ENCODE measurements around the gene DNAH6.
"Not testable (repeated sequence)": the region's sequence is repeated elsewhere in the genome, so short reads cannot be mapped to it uniquely, and the experiment has no call there.

Gene DNAH6, protein sequence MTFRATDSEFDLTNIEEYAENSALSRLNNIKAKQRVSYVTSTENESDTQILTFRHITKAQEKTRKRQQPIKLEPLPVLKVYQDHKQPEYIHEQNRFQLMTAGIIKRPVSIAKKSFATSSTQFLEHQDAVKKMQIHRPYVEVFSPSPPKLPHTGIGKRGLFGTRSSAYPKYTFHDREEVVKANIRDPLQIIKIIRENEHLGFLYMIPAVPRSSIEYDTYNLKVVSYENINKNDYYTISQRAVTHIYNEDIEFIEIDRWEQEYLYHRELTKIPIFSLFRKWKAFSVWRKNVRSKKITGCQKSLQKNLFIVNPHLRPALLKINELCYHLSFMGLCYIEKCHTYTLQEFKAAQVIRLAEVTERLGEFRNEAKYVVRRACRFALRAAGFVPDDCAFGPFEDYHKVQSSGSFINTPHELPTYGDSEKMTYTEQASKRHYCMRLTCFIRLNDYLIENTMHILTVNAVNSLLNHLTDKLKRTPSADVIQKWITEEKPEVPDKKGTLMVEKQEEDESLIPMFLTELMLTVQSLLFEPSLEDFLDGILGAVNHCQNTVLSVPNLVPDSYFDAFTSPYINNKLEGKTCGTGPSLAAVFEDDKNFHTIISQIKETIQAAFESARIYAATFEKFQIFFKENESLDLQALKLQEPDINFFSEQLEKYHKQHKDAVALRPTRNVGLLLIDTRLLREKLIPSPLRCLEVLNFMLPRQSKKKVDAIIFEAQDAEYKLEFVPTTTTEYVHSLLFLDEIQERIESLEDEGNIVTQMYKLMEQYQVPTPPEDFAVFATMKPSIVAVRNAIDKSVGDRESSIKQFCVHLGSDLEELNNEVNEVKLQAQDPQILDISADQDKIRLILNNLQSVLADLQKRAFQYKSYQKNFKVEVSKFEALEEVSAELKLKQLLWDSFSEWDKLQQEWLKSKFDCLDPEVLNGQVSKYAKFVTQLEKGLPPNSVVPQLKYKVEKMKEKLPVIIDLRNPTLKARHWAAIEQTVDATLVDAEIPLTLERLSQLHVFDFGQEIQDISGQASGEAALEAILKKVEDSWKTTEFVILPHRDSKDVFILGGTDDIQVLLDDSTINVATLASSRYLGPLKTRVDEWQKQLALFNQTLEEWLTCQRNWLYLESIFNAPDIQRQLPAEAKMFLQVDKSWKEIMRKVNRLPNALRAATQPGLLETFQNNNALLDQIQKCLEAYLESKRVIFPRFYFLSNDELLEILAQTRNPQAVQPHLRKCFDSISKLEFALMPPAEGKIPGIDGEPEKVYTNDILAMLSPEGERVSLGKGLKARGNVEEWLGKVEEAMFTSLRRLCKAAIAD (N-terminal part only)

DNA sequence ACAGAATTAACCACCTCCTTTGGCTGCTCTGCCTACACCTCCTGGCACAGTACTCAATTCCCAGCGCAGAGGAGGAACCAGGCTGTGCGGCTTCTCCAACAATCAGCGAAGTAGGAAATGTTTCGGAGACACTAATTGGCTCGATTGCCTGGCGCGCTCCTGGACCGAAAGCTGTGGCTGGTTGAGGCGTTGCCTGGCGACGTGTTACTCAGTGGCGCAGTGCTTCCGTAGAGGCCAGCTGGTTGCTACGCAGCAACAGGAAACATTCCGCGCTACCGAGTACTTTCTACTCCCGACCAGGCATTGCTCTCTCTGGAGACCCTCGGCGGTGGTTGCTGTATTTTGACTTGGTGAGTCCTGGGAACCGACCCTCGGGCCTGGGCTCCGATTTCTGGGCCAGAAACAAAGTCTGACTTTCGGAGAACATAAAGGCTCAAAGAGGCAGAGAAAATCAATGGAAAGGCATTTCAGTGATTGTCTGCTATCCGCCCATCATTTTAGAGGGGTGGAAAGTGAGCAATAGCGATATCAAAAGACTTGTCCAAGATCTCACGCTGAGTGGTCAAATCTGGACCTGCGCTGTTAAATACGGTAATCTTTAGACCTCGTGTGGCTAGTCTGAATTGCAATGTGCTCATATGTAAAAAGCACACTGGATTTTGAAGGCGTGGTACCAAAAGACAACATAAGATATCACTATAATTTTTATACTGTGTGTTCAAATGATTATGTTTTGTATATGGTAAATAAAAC is at the start of gene DNAH6:
TSS of gene DNAH6 (plus strand) at position 265 of the 753 bp plus-strand sequence. CDS start 1,329 bp downstream, outside the sequence.
- H3K9ac ChIP-seq (ENCODE audit: low read length) = peak within 1 kb of the TSS; percentile 29
- peaks cover 5% of the 10 kb centered on the region for H3K4me1 ChIP-seq (ENCODE audit: insufficient read depth, low read length)
- no peaks in the 10 kb centered on the region for H3K27me3 ChIP-seq (ENCODE audit: control insufficient read depth in 1 of 2, insufficient read depth in 2 of 2, low read length in 2 of 2)
- H3K4me3 ChIP-seq (ENCODE audit: low read depth in 1 of 2, low read length in 2 of 2) = peak within 1 kb of the TSS; percentile 68 to 77
- H3K27ac ChIP-seq (ENCODE audit: low read depth, low read length) = peak within 1 kb of the TSS; percentile 25
- no peaks in the 10 kb centered on the region for H3K9me3 ChIP-seq (ENCODE audit: low read length)
- no peaks in the 10 kb centered on the region for H3K36me3 ChIP-seq (ENCODE audit: insufficient read depth, low read length)

- no peaks in the 10 kb centered on the region for H3K27me3 ChIP-seq (ENCODE audit: control insufficient read depth in 1 of 2, insufficient read depth in 2 of 2, low read length in 2 of 2)
- no peak overlapping the region for H3K27ac ChIP-seq (ENCODE audit: low read depth, low read length)
- H3K36me3 ChIP-seq (ENCODE audit: insufficient read depth, low read length) = no peaks in the 10 kb centered on the region
- no peaks in the 10 kb centered on the region for H3K9me3 ChIP-seq (ENCODE audit: low read length)
- H3K4me1 ChIP-seq (ENCODE audit: insufficient read depth, low read length) = no peaks in the 10 kb centered on the region
- no peak overlapping the region for H3K9ac ChIP-seq (ENCODE audit: low read length)
- H3K4me3 ChIP-seq (ENCODE audit: low read depth in 1 of 2, low read length in 2 of 2) = no peak overlapping the region
Observed at GRCh38 chr2:84467389-84467788, 48.9 kb upstream of the DNAH6 start.

DNA sequence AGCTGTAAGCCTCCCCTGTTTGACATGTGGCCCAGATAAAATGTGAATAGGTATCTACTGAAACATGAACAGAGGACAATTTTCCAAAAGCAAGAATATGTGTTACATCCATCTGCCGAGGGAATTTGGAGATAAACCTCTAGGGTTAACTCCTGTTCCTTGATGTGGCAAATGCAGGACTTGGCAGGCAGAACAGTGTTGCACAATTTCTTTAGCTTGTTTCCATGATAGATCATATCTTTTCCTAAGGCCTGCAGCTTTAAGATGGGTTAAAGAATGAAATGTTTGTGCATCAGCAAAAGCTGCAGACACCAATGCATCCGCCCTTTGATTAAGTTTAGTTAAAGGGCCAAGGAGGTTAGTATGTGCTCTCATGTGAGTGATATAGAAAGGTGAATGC is 43.9 kb upstream of the DNAH6 start:
- H3K9me3 ChIP-seq (ENCODE audit: low read length) = not testable (repeated sequence)

GRCh38 chr2:84472856-84473565 is 43.3 kb upstream of the DNAH6 start:
- no peaks in the 10 kb centered on the region for H3K27me3 ChIP-seq (ENCODE audit: control insufficient read depth in 1 of 2, insufficient read depth in 2 of 2, low read length in 2 of 2)
- H3K9me3 ChIP-seq (ENCODE audit: low read length) = no peaks in the 10 kb centered on the region
- no peak overlapping the region for H3K4me3 ChIP-seq (ENCODE audit: low read depth in 1 of 2, low read length in 2 of 2)
- no peaks in the 10 kb centered on the region for H3K4me1 ChIP-seq (ENCODE audit: insufficient read depth, low read length)
- no peak overlapping the region for H3K9ac ChIP-seq (ENCODE audit: low read length)
- no peaks in the 10 kb centered on the region for H3K36me3 ChIP-seq (ENCODE audit: insufficient read depth, low read length)
- H3K27ac ChIP-seq (ENCODE audit: low read depth, low read length) = no peak overlapping the region

More for the DNA sequence above, 43.9 kb upstream of the DNAH6 start:
- H3K4me3 ChIP-seq (ENCODE audit: low read depth in 1 of 2, low read length in 2 of 2); H3K27ac ChIP-seq (ENCODE audit: low read depth, low read length); H3K9ac ChIP-seq (ENCODE audit: low read length); H3K4me1 ChIP-seq (ENCODE audit: insufficient read depth, low read length); H3K36me3 ChIP-seq (ENCODE audit: insufficient read depth, low read length); H3K27me3 ChIP-seq (ENCODE audit: control insufficient read depth in 1 of 2, insufficient read depth in 2 of 2, low read length in 2 of 2): not testable (repeated sequence)

DNA sequence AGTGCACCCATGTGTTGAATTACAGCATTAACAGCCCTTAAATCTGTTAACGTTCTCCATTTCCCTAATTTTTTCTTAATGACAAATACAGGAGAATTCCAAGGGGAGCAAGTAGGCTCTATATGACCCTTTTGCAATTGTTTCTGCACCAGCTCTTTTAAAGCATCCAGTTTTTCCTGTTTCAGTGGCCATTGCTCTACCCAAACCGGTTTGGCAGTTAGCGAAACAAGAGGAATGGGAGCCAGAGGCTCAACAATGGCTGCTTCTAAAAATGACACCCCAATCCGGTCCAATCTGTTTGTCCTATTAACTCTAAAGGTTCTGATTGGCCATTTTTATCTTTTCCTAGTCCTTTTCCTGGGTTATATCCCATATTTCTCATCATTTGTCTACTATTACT is 42.1 kb upstream of the DNAH6 start:
- no peaks in the 10 kb centered on the region for H3K9me3 ChIP-seq (ENCODE audit: low read length)

DNA sequence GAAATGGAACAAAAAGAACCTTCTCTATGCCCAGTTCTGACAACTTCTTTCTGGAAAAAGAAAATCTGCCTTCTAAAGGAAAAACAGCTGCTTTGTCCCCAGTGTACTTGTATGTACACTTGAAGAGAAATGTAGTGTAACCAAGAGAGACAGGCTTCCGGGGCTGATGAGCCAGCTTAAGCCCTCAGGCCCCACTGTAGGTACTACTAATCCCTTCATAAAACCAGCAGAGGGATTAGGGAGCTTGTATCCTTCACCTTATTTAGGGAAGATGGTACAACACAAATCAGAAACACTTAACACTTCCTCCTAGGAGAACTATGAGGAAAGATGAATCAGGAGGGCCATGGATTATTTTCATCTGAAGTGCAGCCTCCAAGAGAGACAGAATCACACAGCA is 38.4 kb upstream of the DNAH6 start:
- Histone ChIP-seq H3K36me3 (ENCODE audit: insufficient read depth, low read length) (no peaks in the 10 kb centered on the region), H3K4me1 (ENCODE audit: insufficient read depth, low read length) (no peaks in the 10 kb centered on the region), H3K4me3 (ENCODE audit: low read depth in 1 of 2, low read length in 2 of 2) (no peak overlapping the region), H3K27ac (ENCODE audit: low read depth, low read length) (no peak overlapping the region), H3K27me3 (ENCODE audit: control insufficient read depth in 1 of 2, insufficient read depth in 2 of 2, low read length in 2 of 2) (no peaks in the 10 kb centered on the region), H3K9me3 (ENCODE audit: low read length) (no peaks in the 10 kb centered on the region), H3K9ac (ENCODE audit: low read length) (no peak overlapping the region)

More for the DNA sequence above, 42.1 kb upstream of the DNAH6 start:
- Histone ChIP-seq H3K4me1 (ENCODE audit: insufficient read depth, low read length) (no peaks in the 10 kb centered on the region), H3K27ac (ENCODE audit: low read depth, low read length) (no peak overlapping the region), H3K4me3 (ENCODE audit: low read depth in 1 of 2, low read length in 2 of 2) (no peak overlapping the region), H3K27me3 (ENCODE audit: control insufficient read depth in 1 of 2, insufficient read depth in 2 of 2, low read length in 2 of 2) (no peaks in the 10 kb centered on the region), H3K36me3 (ENCODE audit: insufficient read depth, low read length) (no peaks in the 10 kb centered on the region), H3K9ac (ENCODE audit: low read length) (no peak overlapping the region)

DNA sequence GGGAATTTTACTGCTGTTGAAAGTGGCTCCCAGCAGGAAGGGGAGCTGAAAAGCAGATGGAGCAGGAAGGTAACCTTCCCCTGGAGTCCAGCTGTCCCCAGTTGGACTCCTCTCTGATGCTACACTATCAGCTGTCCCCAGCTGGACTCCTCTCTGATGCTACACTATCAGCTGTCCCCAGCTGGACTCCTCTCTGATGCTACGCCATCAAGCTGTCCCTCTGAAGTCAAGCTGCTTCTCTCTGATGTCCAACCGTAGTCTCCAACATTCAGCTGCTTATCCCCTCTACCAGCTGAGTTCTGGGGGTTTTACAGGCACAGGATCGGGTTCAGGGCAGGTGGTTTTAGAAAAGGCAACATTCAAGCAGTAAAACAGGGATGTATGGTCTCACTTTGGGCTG is 37.4 kb upstream of the DNAH6 start:
- Histone ChIP-seq H3K4me1 (ENCODE audit: insufficient read depth, low read length) (no peaks in the 10 kb centered on the region), H3K9me3 (ENCODE audit: low read length) (no peaks in the 10 kb centered on the region), H3K36me3 (ENCODE audit: insufficient read depth, low read length) (no peaks in the 10 kb centered on the region), H3K27me3 (ENCODE audit: control insufficient read depth in 1 of 2, insufficient read depth in 2 of 2, low read length in 2 of 2) (no peaks in the 10 kb centered on the region), H3K27ac (ENCODE audit: low read depth, low read length) (no peak overlapping the region), H3K9ac (ENCODE audit: low read length) (no peak overlapping the region), H3K4me3 (ENCODE audit: low read depth in 1 of 2, low read length in 2 of 2) (no peak overlapping the region)

- no peaks in the 10 kb centered on the region for H3K9me3 ChIP-seq (ENCODE audit: low read length)
- H3K4me3 ChIP-seq (ENCODE audit: low read depth in 1 of 2, low read length in 2 of 2) = no peak overlapping the region
- H3K4me1 ChIP-seq (ENCODE audit: insufficient read depth, low read length) = no peaks in the 10 kb centered on the region
- H3K9ac ChIP-seq (ENCODE audit: low read length) = no peak overlapping the region
- H3K27me3 ChIP-seq (ENCODE audit: control insufficient read depth in 1 of 2, insufficient read depth in 2 of 2, low read length in 2 of 2) = no peaks in the 10 kb centered on the region
- H3K36me3 ChIP-seq (ENCODE audit: insufficient read depth, low read length) = no peaks in the 10 kb centered on the region
- no peak overlapping the region for H3K27ac ChIP-seq (ENCODE audit: low read depth, low read length)
Observed at GRCh38 chr2:84481702-84482101, 34.6 kb upstream of the DNAH6 start.

- H3K36me3 ChIP-seq (ENCODE audit: insufficient read depth, low read length) = no peaks in the 10 kb centered on the region
- H3K27ac ChIP-seq (ENCODE audit: low read depth, low read length) = no peak overlapping the region
- H3K4me3 ChIP-seq (ENCODE audit: low read depth in 1 of 2, low read length in 2 of 2) = no peak overlapping the region
- no peaks in the 10 kb centered on the region for H3K9me3 ChIP-seq (ENCODE audit: low read length)
- H3K27me3 ChIP-seq (ENCODE audit: control insufficient read depth in 1 of 2, insufficient read depth in 2 of 2, low read length in 2 of 2) = no peaks in the 10 kb centered on the region
- H3K4me1 ChIP-seq (ENCODE audit: insufficient read depth, low read length) = no peaks in the 10 kb centered on the region
- no peak overlapping the region for H3K9ac ChIP-seq (ENCODE audit: low read length)
Observed at GRCh38 chr2:84482603-84483002, 33.7 kb upstream of the DNAH6 start.

GRCh38 chr2:84483320-84483719 is 33.0 kb upstream of the DNAH6 start:
- H3K4me3 ChIP-seq (ENCODE audit: low read depth in 1 of 2, low read length in 2 of 2) = no peak overlapping the region

More at GRCh38 chr2:84483320-84483719, 33.0 kb upstream of the DNAH6 start:
- Histone ChIP-seq H3K9me3 (ENCODE audit: low read length) (no peaks in the 10 kb centered on the region), H3K9ac (ENCODE audit: low read length) (no peak overlapping the region), H3K36me3 (ENCODE audit: insufficient read depth, low read length) (no peaks in the 10 kb centered on the region), H3K4me1 (ENCODE audit: insufficient read depth, low read length) (no peaks in the 10 kb centered on the region), H3K27me3 (ENCODE audit: control insufficient read depth in 1 of 2, insufficient read depth in 2 of 2, low read length in 2 of 2) (no peaks in the 10 kb centered on the region), H3K27ac (ENCODE audit: low read depth, low read length) (no peak overlapping the region)

Data from muscle layer of colon (tissue), 2 donors.